Aorta (tissue), 5 donors: ENCODE measurements around the gene ELAVL1. TPM values are rescaled to one million over a fixed set of nuclear protein-coding genes. Genes with fewer than 3 reads are reported as not detected.

ENCODE experiments used
- ATAC-seq: fragments of 200-7000 bp; cut with Tn5 transposase; one replicate; pipeline ENCODE4 v1.9.1; 2022; ENCODE audit warnings: moderate library complexity; ENCODE audit not compliant: low FRiP score
- DNase-seq, 2 donors: peaks; one replicate each; pipeline ENCODE4 v3.0.0-alpha.2; 2020
- H3K27ac ChIP-seq, 2 donors: one replicate each; pipeline ENCODE4 v1.5.1; 2013; ENCODE audit warnings: low read length in 2 of 2, mild to moderate bottlenecking in 2 of 2, moderate library complexity in 2 of 2, control low read depth in 1 of 2, inconsistent platforms in 1 of 2, low read depth in 1 of 2
- H3K27me3 ChIP-seq, 2 donors: one replicate each; pipeline ENCODE4 v1.6.1; 2013; ENCODE audit warnings: control low read depth in 1 of 2, low read length in 1 of 2, mild to moderate bottlenecking in 1 of 2, moderate library complexity in 1 of 2; ENCODE audit not compliant: insufficient read depth in 2 of 2, control insufficient read depth in 1 of 2
- H3K36me3 ChIP-seq, 2 donors: one replicate each; pipeline ENCODE4 v1.6.1; 2013; ENCODE audit warnings: control low read depth in 1 of 2, low read length in 1 of 2, mild to moderate bottlenecking in 1 of 2; ENCODE audit not compliant: insufficient read depth in 2 of 2, control insufficient read depth in 1 of 2
- H3K4me1 ChIP-seq, 2 donors: one replicate each; pipeline ENCODE4 v1.6.1; 2013; ENCODE audit warnings: low read length in 2 of 2, control low read depth in 1 of 2, mild to moderate bottlenecking in 1 of 2, moderate library complexity in 1 of 2; ENCODE audit not compliant: insufficient read depth in 2 of 2, control insufficient read depth in 1 of 2
- H3K4me3 ChIP-seq, 2 donors: one replicate each; pipeline ENCODE4 v1.5.1; 2013; ENCODE audit warnings: low read length in 2 of 2, control low read depth in 1 of 2, mild to moderate bottlenecking in 1 of 2
- H3K9me3 ChIP-seq: one replicate; pipeline ENCODE4 v1.6.1; 2013; ENCODE audit warnings: mild to moderate bottlenecking, low read length; ENCODE audit not compliant: control insufficient read depth
- WGBS, 2 donors: extraction: QIAGEN DNeasy Blood & Tissue Kit; methylation state at CpG; one replicate each; pipeline ENCODE4 v1.1.7; 2013; 5-methylcytosine and 5-hydroxymethylcytosine counted together
- intact Hi-C, 2 donors: fragments of 100-400 bp; cut with DNase I; formaldehyde crosslinking; loops; one replicate each; pipeline versions ENCODE4 v1.14.2 to v1.15.0; 2022
- polyA plus RNA-seq, 2 donors: library from polyadenylated mRNA; stranded (reverse); fragments of 200-250 nt; gene quantifications; one replicate each; pipeline ENCODE4 v1.2.3, GENCODE V29; 2013
- total RNA-seq, 2 donors: library from RNA; stranded (reverse); fragmentation: NEBNext Ultra II Directional; extraction: Animal tissue kit (Norgen Biotek cat#: 25700); gene quantifications; one replicate each; pipeline ENCODE4 v1.2.1, GENCODE V29; 2021
- donor health status: healthy with polysubstance abuse.
- donor health status: Bipolar disorder and iron deficiency.
- donor health status: DM: no; HTN: no; CAD: no.
- donor health status: DM: no; HTN: no; CAD: no.
- donor health status: DM: yes; HTN: yes; CAD: no.

ELAVL1 gene
- total and polyA plus RNA-seq, 4 donors: 8.1 to 48.9 (median 36.4) TPM

GRCh38 chr19:7927605-7928333, 77.7 kb downstream of the ELAVL1 start:
- H3K27me3 ChIP-seq: no peaks in the 10 kb centered on the region
- DNase-seq (peak; percentile 56 to 78), ATAC-seq (peak; percentile 1)
- H3K4me3 ChIP-seq: no peak overlapping the region
- peaks cover 0 to 8% of the 10 kb centered on the region in 2 donors for H3K36me3 ChIP-seq
- no peaks in the 10 kb centered on the region for H3K4me1 ChIP-seq
- H3K9me3 ChIP-seq: no peaks in the 10 kb centered on the region
- H3K27ac ChIP-seq: peak overlapping the region in 1 of 2 donors; percentile 61
- intact Hi-C loops: no loop called here
- WGBS, 2 donors: 72 to 82% methylated on average over 23 of the region's 23 CpGs

- Histone ChIP-seq H3K9me3 (no peaks in the 10 kb centered on the region), H3K36me3 (peaks cover 0 to under 1% of the 10 kb centered on the region in 2 donors), H3K27me3 (no peaks in the 10 kb centered on the region), H3K27ac (no peak overlapping the region), H3K4me3 (no peak overlapping the region), H3K4me1 (no peaks in the 10 kb centered on the region)
- 88 to 91% methylated on average over 31 to 32 of the region's 32 CpGs for WGBS, 2 donors
- DNase-seq (peak; percentile 57 to 76), ATAC-seq (no peak)
- intact Hi-C loops: no loop called here
These were observed 78.5 kb downstream of the ELAVL1 start for GRCh38 chr19:7926727-7927604.

GRCh38 chr19:7926021-7926726, 79.3 kb downstream of the ELAVL1 start, which contains the start of gene CTXN1:
CTXN1 (minus strand) TSS chr19:7926135; CDS start chr19:7925538, 597 bp downstream.
- 12 to 19% methylated on average over 34 to 65 of the region's 65 CpGs for WGBS, 2 donors
- ATAC-seq (no peak), DNase-seq (peak; percentile 75 to 93)
- Histone ChIP-seq H3K27me3 (no peaks in the 10 kb centered on the region), H3K27ac (no peak within 1 kb of the TSS), H3K4me1 (no peaks in the 10 kb centered on the region), H3K9me3 (no peaks in the 10 kb centered on the region), H3K36me3 (no peaks in the 10 kb centered on the region), H3K4me3 (peak within 1 kb of the TSS; percentile 11 to 29)
- intact Hi-C loops: no loop called here

GRCh38 chr19:7925171-7925851, 80.1 kb downstream of the ELAVL1 start:
- no peaks in the 10 kb centered on the region for H3K4me1 ChIP-seq
- 1% methylated on average over 77 to 98 of the region's 98 CpGs for WGBS, 2 donors
- no peak overlapping the region for H3K27ac ChIP-seq
- H3K36me3 ChIP-seq: no peaks in the 10 kb centered on the region
- no peaks in the 10 kb centered on the region for H3K27me3 ChIP-seq
- DNase-seq (peak; percentile 79 to 93), ATAC-seq (no peak)
- intact Hi-C loops: no loop called here
- H3K4me3 ChIP-seq: peak overlapping the region; percentile 11 to 29
- H3K9me3 ChIP-seq: no peaks in the 10 kb centered on the region

GRCh38 chr19:7924651-7925170, 80.7 kb downstream of the ELAVL1 start:
- Histone ChIP-seq H3K27ac (no peak overlapping the region), H3K27me3 (no peaks in the 10 kb centered on the region), H3K9me3 (no peaks in the 10 kb centered on the region), H3K36me3 (no peaks in the 10 kb centered on the region), H3K4me1 (no peaks in the 10 kb centered on the region), H3K4me3 (no peak overlapping the region)
- ATAC-seq: no peak
- peak in 1 of 2 donors; percentile 51 for DNase-seq
- WGBS, 2 donors: 47 to 49% methylated on average over 30 to 34 of the region's 34 CpGs
- intact Hi-C loops: no loop called here

GRCh38 chr19:7924241-7924640, 81.2 kb downstream of the ELAVL1 start:
- H3K27me3 ChIP-seq: no peaks in the 10 kb centered on the region
- 80 to 81% methylated on average over 12 of the region's 12 CpGs for WGBS, 2 donors
- ATAC-seq: no peak
- DNase-seq: no peak
- no peak overlapping the region for H3K4me3 ChIP-seq
- no peaks in the 10 kb centered on the region for H3K36me3 ChIP-seq
- no peaks in the 10 kb centered on the region for H3K9me3 ChIP-seq
- intact Hi-C loops: no loop called here
- H3K4me1 ChIP-seq: no peaks in the 10 kb centered on the region
- H3K27ac ChIP-seq: no peak overlapping the region

- Histone ChIP-seq H3K4me3 (no peak overlapping the region), H3K4me1 (no peaks in the 10 kb centered on the region), H3K36me3 (no peaks in the 10 kb centered on the region), H3K27me3 (no peaks in the 10 kb centered on the region), H3K9me3 (no peaks in the 10 kb centered on the region), H3K27ac (no peak overlapping the region)
- intact Hi-C loops: no loop called here
- DNase-seq: peak in 1 of 2 donors; percentile 50
- 82 to 83% methylated on average over 29 to 31 of the region's 31 CpGs for WGBS, 2 donors
- ATAC-seq: no peak
These were observed 81.9 kb downstream of the ELAVL1 start for GRCh38 chr19:7923295-7924191.
